Ascending aorta (tissue), 2 donors: ENCODE results near the gene ENTPD6. TPM values are rescaled to one million over a fixed set of nuclear protein-coding genes. Genes with fewer than 3 reads are reported as not detected.

ENCODE experiments used
- DNase-seq, 2 donors: peaks; one replicate each; pipeline ENCODE4 v3.0.0-alpha.2; 2019; ENCODE audit warnings: low spot score in 2 of 2
- H3K27ac ChIP-seq, 2 donors: fragments of 200-600 bp; sonication (generic); one replicate each; pipeline ENCODE4 v1.5.1; 2016 to 2017; ENCODE audit warnings: mild to moderate bottlenecking in 1 of 2
- H3K27me3 ChIP-seq: fragments of 200-600 bp; sonication (generic); one replicate; pipeline ENCODE4 v1.5.1; 2017
- H3K36me3 ChIP-seq, 2 donors: fragments of 200-600 bp; sonication (generic); one replicate each; pipeline ENCODE4 v1.5.1; 2016
- H3K4me1 ChIP-seq, 2 donors: fragments of 200-600 bp; sonication (generic); one replicate each; pipeline ENCODE4 v1.5.1; 2016 to 2017; ENCODE audit warnings: mild to moderate bottlenecking in 1 of 2
- H3K4me3 ChIP-seq, 2 donors: fragments of 200-600 bp; sonication (generic); one replicate each; pipeline ENCODE4 v1.5.1; 2016 to 2017; ENCODE audit warnings: mild to moderate bottlenecking in 1 of 2
- H3K9me3 ChIP-seq, 2 donors: fragments of 200-600 bp; sonication (generic); one replicate each; pipeline ENCODE4 v1.5.1; 2016
- intact Hi-C: fragments of 100-400 bp; cut with DNase I; formaldehyde crosslinking; loops from one replicate; pipeline ENCODE4 v1.15.1; 2023
- total RNA-seq: library from RNA; depleted of rRNA; stranded (reverse); fragments of >200 nt; gene quantifications from one replicate; pipeline ENCODE4 v1.1.0, GENCODE V29; 2016
- TF ChIP-seq, protein P1 (sequence below), 3 experiments: fragments of 200-600 bp in 2 of 3; fragments of 450-650 bp in 1 of 3; sonication (generic) in 2 of 3; IDR thresholded peaks; one replicate each; pipeline ENCODE4 v1.5.1; 2016 to 2019; ENCODE audit warnings: antibody characterized with exemption in 3 of 3, mild to moderate bottlenecking in 1 of 3, moderate library complexity in 1 of 3

The ENTPD6 gene
- total RNA-seq, 1 donor from 2014 or later, result 66.5 TPM

DNA sequence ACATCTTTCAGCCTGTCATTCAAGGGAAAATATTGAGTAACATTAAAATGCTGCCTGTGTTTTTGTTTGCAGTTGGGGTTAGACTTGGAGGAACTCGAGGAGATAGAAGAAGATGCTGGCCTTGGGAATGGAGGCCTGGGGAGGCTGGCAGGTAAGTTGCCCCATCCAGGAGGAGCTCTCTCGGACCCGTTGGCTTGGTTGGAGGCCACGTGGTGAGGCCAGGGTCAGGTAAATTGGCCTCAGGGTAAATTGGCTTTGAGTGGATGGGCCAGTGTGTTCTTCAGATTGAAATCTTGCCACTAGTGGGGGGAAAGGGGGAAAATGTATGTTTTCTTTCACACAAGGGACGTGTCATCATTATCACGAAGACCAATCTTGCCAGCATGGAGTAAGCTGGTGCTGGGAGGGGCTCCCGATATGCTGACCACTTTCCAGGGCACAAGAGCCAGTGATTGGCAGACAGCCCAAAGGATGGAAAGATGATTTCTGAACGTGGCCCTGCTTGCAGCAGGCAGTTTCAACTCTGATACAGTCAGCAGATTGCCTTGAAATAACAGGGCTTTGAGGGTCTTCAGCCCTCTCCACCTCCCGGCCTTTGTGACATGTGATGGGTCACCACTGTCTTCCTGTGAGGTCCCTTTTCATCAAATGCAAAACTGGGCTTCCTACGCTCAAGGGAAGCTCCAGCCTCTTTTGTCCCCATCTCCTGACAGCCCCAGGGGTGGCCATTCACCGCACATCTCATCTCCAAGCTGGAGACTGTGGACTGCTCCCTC is 73.7 kb downstream of the ENTPD6 start:
- Histone ChIP-seq H3K9me3 (no peaks in the 10 kb centered on the region), H3K36me3 (peaks cover 49 to 57% of the 10 kb centered on the region in 2 donors), H3K4me1 (no peaks in the 10 kb centered on the region), H3K4me3 (no peak overlapping the region), H3K27ac (no peak overlapping the region), H3K27me3 (no peaks in the 10 kb centered on the region)
- intact Hi-C loops, result no loop called here
- DNase-seq, result peak in 1 of 2 donors; percentile 27
- TF ChIP-seq, protein P1, sequence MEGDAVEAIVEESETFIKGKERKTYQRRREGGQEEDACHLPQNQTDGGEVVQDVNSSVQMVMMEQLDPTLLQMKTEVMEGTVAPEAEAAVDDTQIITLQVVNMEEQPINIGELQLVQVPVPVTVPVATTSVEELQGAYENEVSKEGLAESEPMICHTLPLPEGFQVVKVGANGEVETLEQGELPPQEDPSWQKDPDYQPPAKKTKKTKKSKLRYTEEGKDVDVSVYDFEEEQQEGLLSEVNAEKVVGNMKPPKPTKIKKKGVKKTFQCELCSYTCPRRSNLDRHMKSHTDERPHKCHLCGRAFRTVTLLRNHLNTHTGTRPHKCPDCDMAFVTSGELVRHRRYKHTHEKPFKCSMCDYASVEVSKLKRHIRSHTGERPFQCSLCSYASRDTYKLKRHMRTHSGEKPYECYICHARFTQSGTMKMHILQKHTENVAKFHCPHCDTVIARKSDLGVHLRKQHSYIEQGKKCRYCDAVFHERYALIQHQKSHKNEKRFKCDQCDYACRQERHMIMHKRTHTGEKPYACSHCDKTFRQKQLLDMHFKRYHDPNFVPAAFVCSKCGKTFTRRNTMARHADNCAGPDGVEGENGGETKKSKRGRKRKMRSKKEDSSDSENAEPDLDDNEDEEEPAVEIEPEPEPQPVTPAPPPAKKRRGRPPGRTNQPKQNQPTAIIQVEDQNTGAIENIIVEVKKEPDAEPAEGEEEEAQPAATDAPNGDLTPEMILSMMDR (IDR thresholded peaks at IDR 0.05), result no peak

DNA sequence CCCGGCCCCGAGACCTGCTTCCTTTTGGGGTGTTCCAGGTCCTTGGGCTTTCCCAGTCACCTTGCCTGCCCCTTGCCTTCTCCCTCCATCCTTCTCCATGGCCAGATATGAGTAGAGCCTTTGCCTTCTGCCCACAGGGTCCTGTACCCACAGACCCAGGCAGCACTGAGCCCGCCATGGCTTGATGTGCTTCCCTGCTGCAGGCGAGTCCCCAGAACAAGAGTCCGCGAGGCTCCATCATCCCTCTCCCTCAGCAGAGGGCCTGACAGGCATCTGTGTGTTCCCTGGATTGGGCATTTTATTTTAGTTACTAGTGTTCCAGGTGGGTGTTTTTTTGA is 74.3 kb downstream of the ENTPD6 start:
- Histone ChIP-seq H3K4me1 (no peaks in the 10 kb centered on the region), H3K4me3 (no peak overlapping the region), H3K9me3 (no peaks in the 10 kb centered on the region), H3K36me3 (peaks cover 54 to 63% of the 10 kb centered on the region in 2 donors), H3K27me3 (no peaks in the 10 kb centered on the region), H3K27ac (no peak overlapping the region)
- intact Hi-C loops, result no loop called here
- peak in 1 of 2 donors; percentile 56 for DNase-seq
- TF ChIP-seq, protein P1 (IDR thresholded peaks at IDR 0.05), result no peak

DNA sequence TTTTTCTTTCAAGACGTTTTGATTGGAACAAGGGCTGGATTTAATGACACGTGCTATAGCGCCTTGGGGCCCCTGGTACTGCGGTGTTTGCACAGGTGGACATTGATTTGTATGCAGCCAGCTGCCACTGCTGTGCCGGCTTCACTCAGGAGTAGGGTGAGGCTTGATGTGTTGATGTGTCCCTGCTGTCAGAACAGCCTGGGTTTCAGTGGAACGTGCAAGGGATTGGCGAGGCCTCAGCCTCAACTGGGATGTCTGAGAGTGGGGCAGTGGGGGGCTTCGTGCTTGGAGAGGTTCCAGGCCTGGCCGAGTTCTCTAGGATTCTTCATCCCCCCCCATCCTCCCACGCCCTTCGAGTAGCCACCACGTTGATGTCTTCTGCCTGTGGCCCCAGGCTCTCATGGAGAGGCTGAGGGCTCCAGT is 75.3 kb downstream of the ENTPD6 start:
- Histone ChIP-seq H3K27me3 (no peaks in the 10 kb centered on the region), H3K9me3 (no peaks in the 10 kb centered on the region), H3K4me3 (no peak overlapping the region), H3K27ac (no peak overlapping the region), H3K36me3 (peaks cover 63 to 71% of the 10 kb centered on the region in 2 donors), H3K4me1 (no peaks in the 10 kb centered on the region)
- intact Hi-C loops, result no loop called here
- TF ChIP-seq, protein P1 (IDR thresholded peaks at IDR 0.05), result no peak
- DNase-seq, result peak in 1 of 2 donors; percentile 56

DNA sequence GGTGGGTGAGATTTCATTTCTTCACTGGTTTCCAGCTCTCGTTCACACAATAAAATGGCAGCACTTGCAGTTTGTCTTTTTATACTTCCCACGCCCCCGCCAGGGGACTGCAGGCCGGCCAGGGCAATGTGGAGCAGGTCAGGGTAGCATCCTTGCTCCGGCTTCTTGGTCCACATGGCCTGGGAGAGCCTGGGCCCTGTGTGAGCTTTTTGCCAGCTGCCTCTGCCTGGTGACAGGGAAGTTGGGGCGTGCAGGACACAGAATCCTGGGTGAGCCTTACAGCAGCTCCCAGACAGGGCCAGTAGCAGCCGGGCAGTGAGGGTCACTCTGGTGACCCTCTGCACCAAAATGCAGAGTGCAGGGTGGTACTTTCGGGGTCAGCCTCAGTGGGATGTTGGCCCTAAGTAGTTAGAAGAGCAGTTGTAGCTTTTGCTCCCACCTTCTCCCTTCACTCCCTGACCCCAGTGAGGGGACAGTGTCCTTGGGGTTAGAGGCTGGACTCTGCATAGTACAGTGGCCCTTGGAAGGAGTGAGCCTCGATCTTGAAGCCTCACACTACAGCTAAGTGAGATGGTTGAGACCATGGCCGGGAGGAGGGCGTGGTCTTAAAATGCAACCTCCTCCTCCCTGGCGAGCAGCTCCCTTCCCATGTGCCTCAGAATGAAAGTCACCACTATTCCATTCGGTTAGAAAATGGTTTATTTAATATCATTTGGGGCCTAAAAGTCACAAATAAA is 76.1 kb downstream of the ENTPD6 start:
- no peaks in the 10 kb centered on the region for H3K9me3 ChIP-seq
- TF ChIP-seq, protein P1 (IDR thresholded peaks at IDR 0.05), result no peak
- intact Hi-C loops, result no loop called here
- no peak overlapping the region for H3K4me3 ChIP-seq
- H3K27ac ChIP-seq, result no peak overlapping the region
- DNase-seq, result peak in 1 of 2 donors; percentile 48
- H3K36me3 ChIP-seq, result peaks cover 68 to 78% of the 10 kb centered on the region in 2 donors
- H3K4me1 ChIP-seq, result no peaks in the 10 kb centered on the region
- no peaks in the 10 kb centered on the region for H3K27me3 ChIP-seq

DNA sequence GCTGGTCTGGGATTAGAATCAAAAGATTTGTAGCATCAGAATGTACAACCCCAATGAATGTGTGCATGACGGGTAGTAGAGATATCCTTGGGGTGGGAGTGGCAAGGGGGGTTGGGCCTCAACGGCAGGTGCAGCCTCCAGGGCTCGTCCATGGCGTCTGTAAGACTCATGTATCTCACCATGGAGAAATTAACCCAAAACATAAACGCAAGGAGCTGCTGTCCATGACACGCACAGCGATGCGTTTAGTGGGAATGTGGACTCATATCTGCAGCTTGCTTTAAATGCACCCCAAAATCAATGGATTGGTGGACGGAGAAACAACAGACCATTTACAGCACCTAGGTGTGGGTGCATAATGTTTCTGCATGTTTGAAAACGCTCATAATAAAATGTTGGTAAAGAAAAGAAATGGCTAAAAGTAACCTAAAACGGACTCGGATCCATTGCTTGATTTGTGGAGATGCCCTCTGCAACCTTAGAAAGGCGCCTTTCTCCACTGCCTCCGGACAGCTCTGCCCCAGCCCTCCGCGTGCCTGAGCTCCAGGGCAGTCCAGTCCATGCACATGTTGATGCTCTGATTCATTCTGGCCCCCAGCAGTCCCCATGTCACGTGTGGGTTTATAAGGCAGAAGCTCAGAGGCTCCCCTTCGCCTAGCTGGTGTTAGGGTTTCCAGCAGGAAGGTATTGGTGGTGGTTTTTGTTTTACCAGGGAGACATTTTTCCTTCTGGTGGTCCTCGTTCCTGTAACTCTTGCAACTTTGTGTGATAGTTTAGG is 76.9 kb downstream of the ENTPD6 start:
- TF ChIP-seq, protein P1 (IDR thresholded peaks at IDR 0.05), result no peak
- H3K4me1 ChIP-seq, result no peaks in the 10 kb centered on the region
- H3K9me3 ChIP-seq, result no peaks in the 10 kb centered on the region
- DNase-seq, result peak in 1 of 2 donors; percentile 27
- intact Hi-C loops, result no loop called here
- peaks cover 76 to 83% of the 10 kb centered on the region in 2 donors for H3K36me3 ChIP-seq
- no peak overlapping the region for H3K27ac ChIP-seq
- H3K4me3 ChIP-seq, result no peak overlapping the region
- no peaks in the 10 kb centered on the region for H3K27me3 ChIP-seq
